Testis (tissue), 3 donors: ENCODE results near the gene MCF2L. TPM values are rescaled to one million over a fixed set of nuclear protein-coding genes. Genes with fewer than 3 reads are reported as not detected.

ENCODE experiments used
- DNase-seq: peaks from one replicate; pipeline ENCODE4 v3.0.0-alpha.2; 2019
- H3K27ac ChIP-seq, 2 donors: fragments of 200-600 bp; sonication (generic); one replicate each; pipeline ENCODE4 v1.5.1; 2019
- H3K27me3 ChIP-seq: fragments of 200-600 bp; sonication (generic); one replicate; pipeline ENCODE4 v1.5.1; 2019
- H3K36me3 ChIP-seq: fragments of 200-600 bp; sonication (generic); one replicate; pipeline ENCODE4 v1.5.1; 2017; ENCODE audit warnings: low read depth; ENCODE audit errors: missing control alignments
- H3K4me1 ChIP-seq: fragments of 200-600 bp; sonication (generic); one replicate; pipeline ENCODE4 v1.5.1; 2019
- H3K4me3 ChIP-seq, 2 donors: fragments of 200-600 bp; sonication (generic); one replicate each; pipeline ENCODE4 v1.5.1; 2017 to 2019
- H3K9me3 ChIP-seq: fragments of 200-600 bp; sonication (generic); one replicate; pipeline ENCODE4 v1.5.1; 2017
- CTCF ChIP-seq, 3 experiments: fragments of 450-650 bp in 2 of 3; fragments of 200-600 bp in 1 of 3; sonication (generic) in 1 of 3; IDR thresholded peaks; one replicate each; pipeline ENCODE4 v1.5.1; 2016 to 2019; ENCODE audit warnings: antibody characterized with exemption in 3 of 3, mild to moderate bottlenecking in 2 of 3, moderate library complexity in 1 of 3
- POLR2A ChIP-seq: fragments of 450-650 bp; IDR thresholded peaks from one replicate; pipeline ENCODE4 v1.6.1; 2017; ENCODE audit warnings: antibody characterized with exemption, mild to moderate bottlenecking, moderate library complexity
- WGBS, 2 donors: methylation state at CpG; one replicate each; pipeline ENCODE4 v1.1.5; 2018; 5-methylcytosine and 5-hydroxymethylcytosine counted together
- intact Hi-C: fragments of 100-400 bp; cut with DNase I; formaldehyde crosslinking; loops from one replicate; pipeline ENCODE4 v1.15.1; 2023; ENCODE audit warnings: low total_unique reads
- polyA plus RNA-seq: library from polyadenylated mRNA; stranded (reverse); fragments of 350-450 nt; fragmentation: Illumina TruSeq; extraction: RNeasy Lipid Tissue Mini Kit (QIAGEN cat#74804); gene quantifications from one replicate; pipeline ENCODE4 v1.2.3, GENCODE V29; 2014; ENCODE audit warnings: low read depth, low replicate concordance; ENCODE audit not compliant: insufficient read depth
- total RNA-seq, 2 donors: library from RNA; depleted of rRNA; stranded (reverse); fragments of >200 nt; gene quantifications; one replicate each; pipeline ENCODE4 v1.2.3, GENCODE V29; 2016

Gene MCF2L
- total and polyA plus RNA-seq, 3 donors from 2014 or later, result 5.0 to 17.6 (median 14.6) TPM

- Histone ChIP-seq H3K4me3 (no peak overlapping the region), H3K4me1 (no peaks in the 10 kb centered on the region), H3K9me3 (no peaks in the 10 kb centered on the region), H3K27ac (no peak overlapping the region), H3K36me3 (no peaks in the 10 kb centered on the region), H3K27me3 (no peaks in the 10 kb centered on the region)
- intact Hi-C loops, result no loop called here
- 90 to 91% methylated on average over 5 of the region's 5 CpGs for WGBS, 2 donors
- TF ChIP-seq CTCF (IDR thresholded peaks at IDR 0.05), result no peak
- no peak for DNase-seq
These were observed 170.6 kb downstream of the MCF2L start for GRCh38 chr13:113139577-113139976.

- H3K27me3 ChIP-seq, result no peaks in the 10 kb centered on the region
- DNase-seq, result peak; percentile 8
- H3K4me1 ChIP-seq, result no peaks in the 10 kb centered on the region
- H3K9me3 ChIP-seq, result no peaks in the 10 kb centered on the region
- intact Hi-C loops, result no loop called here
- H3K36me3 ChIP-seq, result no peaks in the 10 kb centered on the region
- no peak overlapping the region for H3K27ac ChIP-seq
- H3K4me3 ChIP-seq, result no peak overlapping the region
- no peak for TF ChIP-seq CTCF (IDR thresholded peaks at IDR 0.05)
- TF ChIP-seq POLR2A, result no peak
- 92 to 94% methylated on average over 17 to 24 of the region's 26 CpGs for WGBS, 2 donors
These were observed 171.9 kb downstream of the MCF2L start for GRCh38 chr13:113140677-113141600.

- TF ChIP-seq POLR2A, result no peak
- no peak for TF ChIP-seq CTCF (IDR thresholded peaks at IDR 0.05)
- no peaks in the 10 kb centered on the region for H3K27me3 ChIP-seq
- 83 to 88% methylated on average over 12 to 18 of the region's 18 CpGs for WGBS, 2 donors
- intact Hi-C loops, result no loop called here
- no peaks in the 10 kb centered on the region for H3K9me3 ChIP-seq
- peak; percentile 8 for DNase-seq
- no peaks in the 10 kb centered on the region for H3K4me1 ChIP-seq
- no peak overlapping the region for H3K4me3 ChIP-seq
- H3K27ac ChIP-seq, result no peak overlapping the region
- H3K36me3 ChIP-seq, result no peaks in the 10 kb centered on the region
These were observed 172.6 kb downstream of the MCF2L start for GRCh38 chr13:113141601-113141970.

- no peak overlapping the region for H3K4me3 ChIP-seq
- intact Hi-C loops, result no loop called here
- no peaks in the 10 kb centered on the region for H3K4me1 ChIP-seq
- 67 to 82% methylated on average over 7 of the region's 7 CpGs for WGBS, 2 donors
- no peaks in the 10 kb centered on the region for H3K9me3 ChIP-seq
- no peak overlapping the region for H3K27ac ChIP-seq
- DNase-seq, result peak; percentile 13
- H3K36me3 ChIP-seq, result no peaks in the 10 kb centered on the region
- TF ChIP-seq POLR2A, result no peak
- TF ChIP-seq CTCF (IDR thresholded peaks at IDR 0.05), result no peak
- H3K27me3 ChIP-seq, result no peaks in the 10 kb centered on the region
These were observed 173.9 kb downstream of the MCF2L start for GRCh38 chr13:113142876-113143275.
